GM13976 (cell line): ENCODE measurements around the gene NMNAT1.
A peak's percentile ranks its signal among the peaks of the same experiment; 100 is the strongest.

Experiments
- DNase-seq: peaks from one replicate; pipeline ENCODE4 v3.0.0; 2012; ENCODE audit warnings: low spot score
- in situ Hi-C: fragments of 300-500 bp; cut with MboI; formaldehyde crosslinking; loops from one replicate; pipeline ENCODE4 v1.12.0; 2022; ENCODE audit warnings: low sequenced_read_pairs, mixed read lengths, inconsistent platforms; ENCODE audit not compliant: unreplicated experiment
- TF ChIP-seq, protein P1 (sequence below): IDR thresholded peaks from 2 replicates; pipeline ENCODE4 v1.5.1; 2012; ENCODE audit warnings: borderline replicate concordance, mild to moderate bottlenecking; ENCODE audit not compliant: insufficient read depth; ENCODE audit errors: extremely low read depth, missing control alignments, control extremely low read depth

The NMNAT1 gene

DNA sequence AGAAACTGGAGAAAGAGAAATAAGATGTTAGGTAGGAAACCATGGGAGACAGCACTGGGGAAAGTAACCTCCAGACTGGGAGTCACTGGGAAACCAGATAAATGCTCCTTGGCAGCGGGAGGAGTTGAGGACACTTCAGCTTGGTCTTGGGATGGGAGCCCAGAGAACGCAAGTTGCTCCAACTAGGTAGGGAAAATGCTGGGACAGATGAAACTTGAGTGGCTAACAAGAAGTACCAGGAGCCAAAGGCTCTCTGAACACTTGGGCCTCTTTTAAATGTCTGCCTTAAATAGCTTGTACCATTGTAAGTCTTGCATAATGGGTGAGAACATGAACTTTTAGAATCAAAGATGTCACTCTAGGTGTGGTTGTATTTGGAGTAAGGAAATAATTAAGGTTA, 3.0 kb downstream of the NMNAT1 start:
- TF ChIP-seq, protein P1, sequence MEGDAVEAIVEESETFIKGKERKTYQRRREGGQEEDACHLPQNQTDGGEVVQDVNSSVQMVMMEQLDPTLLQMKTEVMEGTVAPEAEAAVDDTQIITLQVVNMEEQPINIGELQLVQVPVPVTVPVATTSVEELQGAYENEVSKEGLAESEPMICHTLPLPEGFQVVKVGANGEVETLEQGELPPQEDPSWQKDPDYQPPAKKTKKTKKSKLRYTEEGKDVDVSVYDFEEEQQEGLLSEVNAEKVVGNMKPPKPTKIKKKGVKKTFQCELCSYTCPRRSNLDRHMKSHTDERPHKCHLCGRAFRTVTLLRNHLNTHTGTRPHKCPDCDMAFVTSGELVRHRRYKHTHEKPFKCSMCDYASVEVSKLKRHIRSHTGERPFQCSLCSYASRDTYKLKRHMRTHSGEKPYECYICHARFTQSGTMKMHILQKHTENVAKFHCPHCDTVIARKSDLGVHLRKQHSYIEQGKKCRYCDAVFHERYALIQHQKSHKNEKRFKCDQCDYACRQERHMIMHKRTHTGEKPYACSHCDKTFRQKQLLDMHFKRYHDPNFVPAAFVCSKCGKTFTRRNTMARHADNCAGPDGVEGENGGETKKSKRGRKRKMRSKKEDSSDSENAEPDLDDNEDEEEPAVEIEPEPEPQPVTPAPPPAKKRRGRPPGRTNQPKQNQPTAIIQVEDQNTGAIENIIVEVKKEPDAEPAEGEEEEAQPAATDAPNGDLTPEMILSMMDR, result no peak
- no peak for DNase-seq
- in situ Hi-C loops, result no loop called here

DNA sequence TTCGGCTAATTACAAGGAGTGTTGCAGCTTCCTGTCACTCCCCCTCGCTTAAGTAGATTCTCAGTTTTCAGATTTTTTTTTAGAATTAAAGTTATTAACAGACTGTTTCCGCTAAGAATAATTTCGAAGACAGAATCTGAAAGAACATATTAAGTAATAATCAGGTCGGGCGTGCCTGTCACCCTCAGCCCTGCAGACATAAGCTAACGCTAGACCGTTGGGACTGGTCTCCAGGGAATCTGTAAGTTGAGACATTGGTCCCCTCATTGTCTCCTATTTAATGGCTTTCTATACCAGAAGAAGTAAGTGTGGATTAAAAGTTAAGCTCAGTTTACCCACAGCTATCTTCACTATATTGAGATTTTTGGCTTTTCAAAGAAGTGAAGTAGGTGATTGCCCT, 14.5 kb downstream of the NMNAT1 start:
- TF ChIP-seq, protein P1, result no peak
- DNase-seq, result no peak
- in situ Hi-C loops, result no loop called here

DNA sequence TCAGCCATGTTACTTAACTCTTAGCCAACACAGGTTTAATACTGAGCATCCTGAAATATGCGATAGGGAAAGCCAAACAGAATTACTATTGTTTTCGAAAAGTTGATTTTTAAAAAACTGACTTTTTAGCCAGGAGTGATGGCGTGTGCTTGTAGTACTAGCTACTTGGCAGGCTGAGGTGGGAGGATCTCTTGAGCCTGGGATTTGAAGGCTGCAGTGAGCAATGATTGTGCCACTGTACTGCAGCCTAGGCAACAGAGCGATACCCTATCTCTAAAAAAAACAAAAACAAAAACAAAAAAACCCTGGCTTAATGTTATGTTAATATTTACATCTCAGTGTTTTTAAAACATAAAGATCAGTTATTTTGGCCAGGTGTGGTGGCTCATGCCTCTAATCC, 16.7 kb downstream of the NMNAT1 start:
- DNase-seq, result no peak
- in situ Hi-C loops, result no loop called here
- TF ChIP-seq, protein P1, result no peak

DNA sequence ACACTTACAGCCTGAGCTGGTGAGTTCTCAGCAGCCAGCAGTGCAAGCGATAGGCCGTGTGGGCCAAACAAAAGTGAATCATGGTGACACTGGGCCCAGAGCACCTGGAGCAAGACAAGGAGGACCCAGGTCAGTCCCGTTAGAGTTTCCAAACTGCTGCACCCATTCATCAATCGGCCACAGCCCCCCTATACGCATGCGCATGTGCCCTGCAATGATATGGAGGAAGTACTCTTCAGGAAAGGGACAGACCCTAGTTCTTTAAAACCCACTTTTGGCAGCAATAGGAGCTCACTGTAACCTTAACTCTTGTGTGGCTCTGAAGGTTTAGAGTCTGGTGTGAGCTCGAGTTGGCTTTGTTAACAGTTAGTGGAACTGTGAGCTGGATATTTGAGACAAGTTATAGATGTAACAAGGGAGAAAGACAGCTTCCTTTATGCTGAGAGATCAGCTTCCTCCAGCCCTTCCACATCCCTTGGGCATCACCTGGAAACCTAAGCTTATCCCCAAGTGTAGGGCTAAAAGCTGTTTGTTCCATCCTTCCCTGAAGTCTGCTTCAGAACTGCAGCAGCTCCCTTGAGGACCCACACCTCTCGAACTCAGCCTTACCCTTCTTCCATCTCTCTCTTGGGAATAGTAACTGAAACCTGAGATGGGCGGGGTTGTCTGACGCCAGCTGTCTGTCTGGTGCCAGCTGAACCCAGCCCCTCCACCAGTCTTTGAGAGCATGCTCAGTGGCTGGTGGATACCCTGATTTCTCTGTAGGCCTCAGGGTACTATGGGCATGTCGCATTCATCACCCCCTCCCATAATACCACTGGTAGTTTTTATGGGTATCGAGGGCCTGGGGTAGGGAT, 17.7 kb downstream of the NMNAT1 start:
- in situ Hi-C loops, result no loop called here
- TF ChIP-seq, protein P1, result no peak
- DNase-seq, result peak; percentile 66

DNA sequence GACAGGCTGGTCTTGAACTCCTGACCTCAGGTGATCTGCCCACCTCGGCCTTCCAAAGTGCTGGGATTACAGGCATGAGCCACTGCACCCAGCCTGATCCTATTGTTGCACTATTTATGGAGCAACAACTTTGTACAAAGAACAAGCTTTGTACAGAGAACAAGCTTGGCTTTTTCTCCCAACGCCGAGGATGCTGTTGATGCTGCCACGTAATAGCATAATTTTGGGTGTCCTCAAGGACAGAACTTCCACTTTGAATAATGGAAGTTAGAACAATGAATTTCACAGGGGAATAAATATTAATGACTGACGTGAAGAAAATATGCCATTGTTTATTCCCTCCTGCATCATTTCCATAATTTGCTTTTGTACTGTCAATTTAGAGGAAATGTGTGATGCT, 41.0 kb downstream of the NMNAT1 start:
- in situ Hi-C loops, result no loop called here

DNA sequence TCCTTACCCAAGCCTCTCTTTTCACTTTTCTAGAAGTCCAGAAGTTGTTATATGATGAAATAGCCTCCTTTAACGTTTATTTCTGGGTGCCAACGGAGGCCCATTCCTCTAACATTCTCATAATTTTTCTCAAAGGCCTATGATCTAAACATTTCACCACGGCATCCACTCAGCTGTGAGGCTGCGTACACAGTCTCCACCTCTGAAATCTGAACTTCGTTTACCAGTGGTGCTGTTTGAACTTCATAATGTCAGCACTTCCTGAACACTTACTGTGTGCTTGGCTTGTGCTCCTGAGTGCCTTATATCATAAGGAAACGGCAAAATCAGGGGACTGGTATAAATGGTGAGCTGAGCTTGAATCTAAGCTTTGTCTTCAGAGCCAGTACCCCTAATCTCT, 41.7 kb downstream of the NMNAT1 start:
- TF ChIP-seq, protein P1, result no peak
- in situ Hi-C loops, result no loop called here
- no peak for DNase-seq

More for the DNA sequence above, 41.0 kb downstream of the NMNAT1 start:
- DNase-seq, result no peak
- TF ChIP-seq, protein P1, result no peak
